Adrenal gland (tissue), 12 donors: ENCODE data around the gene PCCB. TPM values are rescaled to one million over a fixed set of nuclear protein-coding genes. Genes with fewer than 3 reads are reported as not detected.

ENCODE experiments used
- DNase-seq, 7 donors: peaks; one replicate each; pipeline ENCODE4 v3.0.0-alpha.2; 2019 to 2020
- H3K27ac ChIP-seq, 5 donors: fragments of 200-600 bp; sonication (generic) in 4 of 5; 1 replicate in 3 of 5; 2 replicates in 2 of 5; pipeline versions ENCODE4 v1.5.1 to v1.8.0; 2016 to 2020; ENCODE audit warnings: mild to moderate bottlenecking in 1 of 5
- H3K27me3 ChIP-seq: fragments of 200-600 bp; 2 replicates; pipeline ENCODE4 v1.8.0; 2021
- H3K36me3 ChIP-seq, 2 donors: fragments of 200-600 bp; replicated peaks in 1 of 2; 1 replicate in 1 of 2; 2 replicates in 1 of 2; pipeline versions ENCODE4 v1.5.1 to v1.8.0; 2018 to 2022
- H3K4me1 ChIP-seq, 2 donors: fragments of 200-600 bp; replicated peaks in 1 of 2; 1 replicate in 1 of 2; 2 replicates in 1 of 2; pipeline versions ENCODE4 v1.5.1 to v1.8.0; 2018 to 2021
- H3K4me3 ChIP-seq, 4 donors: fragments of 200-600 bp; sonication (generic) in 3 of 4; one replicate each; pipeline ENCODE4 v1.5.1; 2016 to 2018
- H3K9me3 ChIP-seq, 3 donors: fragments of 200-600 bp; sonication (generic) in 1 of 3; replicated peaks in 1 of 3; 1 replicate in 2 of 3; 2 replicates in 1 of 3; pipeline versions ENCODE4 v1.5.1 to v1.8.0; 2016 to 2021
- POLR2A ChIP-seq, 2 donors: fragments of 450-650 bp; IDR thresholded peaks; one replicate each; pipeline ENCODE4 v1.6.1; 2017; ENCODE audit warnings: antibody characterized with exemption in 2 of 2, mild to moderate bottlenecking in 2 of 2, moderate library complexity in 1 of 2
- whole genome bisulfite sequencing, 4 donors: extraction: QIAGEN DNeasy Blood & Tissue Kit in 2 of 4; methylation state at CpG; one replicate each; pipeline versions ENCODE4 v1.1.5 to v1.1.7; 2013 to 2017; 5-methylcytosine and 5-hydroxymethylcytosine counted together
- intact Hi-C, 2 donors: fragments of 100-400 bp; cut with DNase I; formaldehyde crosslinking; loops; one replicate each; pipeline versions ENCODE4 v1.14.1 to v1.15.0; 2022 to 2023
- polyA plus RNA-seq, 3 donors: library from polyadenylated mRNA; stranded (reverse); fragments of 200-250 nt in 2 of 3; fragments of 350-450 nt in 1 of 3; fragmentation: Illumina TruSeq in 1 of 3; extraction: RNeasy Lipid Tissue Mini Kit (QIAGEN cat#74804) in 1 of 3; gene quantifications; one replicate each; pipeline ENCODE4 v1.2.3, GENCODE V29; 2013 to 2014
- total RNA-seq, 9 donors: library from RNA; depleted of rRNA in 4 of 9; stranded (reverse); fragments of >200 nt in 4 of 9; fragments of 120-200 nt in 1 of 9; fragmentation: NEBNext Ultra II Directional in 1 of 9; extraction: Animal tissue kit (Norgen Biotek cat#: 25700) in 1 of 9; gene quantifications; one replicate each; pipeline versions ENCODE4 v1.1.0 to v1.2.4, GENCODE V29; 2013 to 2023
- TF ChIP-seq, protein P1 (sequence below), 6 experiments: fragments of 450-650 bp in 4 of 6; fragments of 200-600 bp in 2 of 6; sonication (generic) in 1 of 6; IDR thresholded peaks; 1 replicate in 5 of 6; 2 replicates in 1 of 6; pipeline versions ENCODE4 v1.5.1 to v1.8.0; 2016 to 2021; ENCODE audit warnings: antibody characterized with exemption in 6 of 6, mild to moderate bottlenecking in 2 of 6, moderate library complexity in 1 of 6
- donor health status: healthy with polysubstance abuse.
- donor health status: Bipolar disorder and iron deficiency.
- donor health status: DM: yes; HTN: yes; CAD: no.
- donor health status: DM: no; HTN: no; CAD: no.
- donor health status: DM: no; HTN: no; CAD: no.
- donor health status: DM: yes; HTN: yes; CAD: no.

PCCB gene
- total and polyA plus RNA-seq, 12 donors: 24.6 to 247 (median 137) TPM

GRCh38 chr3:136279092-136279491 lies 29.0 kb downstream of the PCCB start:
- TF ChIP-seq, protein P1, sequence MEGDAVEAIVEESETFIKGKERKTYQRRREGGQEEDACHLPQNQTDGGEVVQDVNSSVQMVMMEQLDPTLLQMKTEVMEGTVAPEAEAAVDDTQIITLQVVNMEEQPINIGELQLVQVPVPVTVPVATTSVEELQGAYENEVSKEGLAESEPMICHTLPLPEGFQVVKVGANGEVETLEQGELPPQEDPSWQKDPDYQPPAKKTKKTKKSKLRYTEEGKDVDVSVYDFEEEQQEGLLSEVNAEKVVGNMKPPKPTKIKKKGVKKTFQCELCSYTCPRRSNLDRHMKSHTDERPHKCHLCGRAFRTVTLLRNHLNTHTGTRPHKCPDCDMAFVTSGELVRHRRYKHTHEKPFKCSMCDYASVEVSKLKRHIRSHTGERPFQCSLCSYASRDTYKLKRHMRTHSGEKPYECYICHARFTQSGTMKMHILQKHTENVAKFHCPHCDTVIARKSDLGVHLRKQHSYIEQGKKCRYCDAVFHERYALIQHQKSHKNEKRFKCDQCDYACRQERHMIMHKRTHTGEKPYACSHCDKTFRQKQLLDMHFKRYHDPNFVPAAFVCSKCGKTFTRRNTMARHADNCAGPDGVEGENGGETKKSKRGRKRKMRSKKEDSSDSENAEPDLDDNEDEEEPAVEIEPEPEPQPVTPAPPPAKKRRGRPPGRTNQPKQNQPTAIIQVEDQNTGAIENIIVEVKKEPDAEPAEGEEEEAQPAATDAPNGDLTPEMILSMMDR (IDR thresholded peaks at IDR 0.05): no peak
- TF ChIP-seq POLR2A (IDR thresholded peaks at IDR 0.05): no peak
- Histone ChIP-seq H3K27me3 (no peaks in the 10 kb centered on the region), H3K27ac (no peak overlapping the region), H3K4me3 (no peak overlapping the region), H3K4me1 (peaks cover 0 to 12% of the 10 kb centered on the region in 2 donors), H3K9me3 (peaks cover 0 to 11% (median 0%) of the 10 kb centered on the region in 3 donors), H3K36me3 (no peaks in the 10 kb centered on the region)
- no peak for DNase-seq
- intact Hi-C loops: no loop called here

DNA sequence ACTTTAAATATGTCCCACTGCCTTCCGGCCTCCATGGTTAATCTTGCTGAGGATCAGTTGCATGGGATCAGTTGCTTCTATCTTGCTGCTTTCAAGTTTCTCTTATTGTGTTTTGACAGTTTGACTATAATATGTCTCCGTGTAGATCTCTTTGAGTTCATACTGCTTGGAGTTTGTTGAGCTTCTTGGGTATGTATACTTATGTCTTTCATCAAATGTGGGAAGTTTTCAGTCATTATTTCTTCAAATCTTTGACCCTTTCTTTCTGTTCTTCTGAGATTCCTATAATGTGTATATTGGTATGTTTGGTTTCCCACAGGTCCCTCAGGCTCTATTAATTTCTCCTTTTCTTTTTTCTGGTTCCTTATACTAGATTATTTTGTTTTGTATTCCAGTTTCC lies 30.8 kb downstream of the PCCB start:
- TF ChIP-seq POLR2A (IDR thresholded peaks at IDR 0.05): no peak
- TF ChIP-seq, protein P1 (IDR thresholded peaks at IDR 0.05): no peak
- DNase-seq: no peak
- no peaks in the 10 kb centered on the region for H3K27me3 ChIP-seq
- H3K27ac ChIP-seq: no peak overlapping the region
- WGBS, 4 donors: 98 to 100% (median 99%) methylated on average over 2 of the region's 2 CpGs
- no peak overlapping the region for H3K4me3 ChIP-seq
- peaks cover 0 to 11% (median 0%) of the 10 kb centered on the region in 3 donors for H3K9me3 ChIP-seq
- H3K4me1 ChIP-seq: peaks cover 0 to 12% of the 10 kb centered on the region in 2 donors
- intact Hi-C loops: no loop called here
- peaks cover 0 to 2% of the 10 kb centered on the region in 2 donors for H3K36me3 ChIP-seq

DNA sequence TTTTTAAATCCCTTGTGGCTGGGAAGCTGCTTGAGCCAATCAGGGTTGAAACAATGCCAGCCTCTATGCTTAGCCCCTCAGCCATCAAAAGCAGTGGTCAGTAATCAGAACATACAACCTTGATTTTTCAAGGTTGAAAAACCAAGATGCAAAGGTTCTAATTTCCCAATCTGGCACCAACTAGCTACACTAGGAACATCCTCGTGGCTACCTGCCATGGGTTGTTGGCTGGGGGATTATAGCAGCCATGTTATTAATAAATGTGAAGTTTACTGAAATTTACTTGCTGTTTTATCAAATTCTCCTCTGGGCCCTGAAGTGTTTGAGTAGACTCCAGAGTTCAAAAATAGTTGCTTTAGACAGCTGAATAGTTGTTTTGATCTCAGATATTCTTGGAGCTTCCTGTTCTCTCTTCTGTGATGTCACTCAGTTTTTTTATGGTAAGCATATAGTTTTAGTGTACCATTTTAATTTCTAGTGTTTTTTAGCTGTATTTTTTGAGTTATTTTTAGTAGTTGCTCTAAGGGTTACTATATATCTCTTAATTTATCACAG lies 31.9 kb downstream of the PCCB start:
- peaks cover 0 to 12% of the 10 kb centered on the region in 2 donors for H3K4me1 ChIP-seq
- H3K27me3 ChIP-seq: no peaks in the 10 kb centered on the region
- H3K36me3 ChIP-seq: peaks cover 0 to 9% of the 10 kb centered on the region in 2 donors
- H3K9me3 ChIP-seq: peaks cover 0 to 11% (median 0%) of the 10 kb centered on the region in 3 donors
- intact Hi-C loops: no loop called here
- H3K4me3 ChIP-seq: no peak overlapping the region
- DNase-seq: no peak
- H3K27ac ChIP-seq: no peak overlapping the region
- 37 to 70% (median 53%) methylated on average over 1 of the region's 1 CpG for WGBS, 4 donors
- TF ChIP-seq, protein P1 (IDR thresholded peaks at IDR 0.05): no peak
- TF ChIP-seq POLR2A (IDR thresholded peaks at IDR 0.05): no peak

DNA sequence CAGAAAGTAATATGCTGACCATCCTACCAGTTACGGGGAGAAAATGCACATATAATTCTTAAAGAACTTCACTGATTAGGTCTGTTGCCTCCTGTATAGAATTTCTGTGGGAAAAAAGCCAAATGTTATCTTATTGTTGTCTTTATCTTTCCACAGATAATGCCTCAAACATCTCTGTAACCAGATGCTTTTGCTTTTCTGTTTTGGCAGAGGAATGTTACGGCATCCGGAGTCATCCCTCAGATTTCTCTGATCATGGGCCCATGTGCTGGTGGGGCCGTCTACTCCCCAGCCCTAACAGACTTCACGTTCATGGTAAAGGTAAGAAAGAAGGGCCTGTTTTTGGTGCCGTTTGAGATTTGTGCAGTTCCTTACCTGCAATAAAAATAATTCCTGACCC lies 33.5 kb downstream of the PCCB start:
- 77 to 88% (median 84%) methylated on average over 6 of the region's 6 CpGs for WGBS, 4 donors
- intact Hi-C loops: no loop called here
- Histone ChIP-seq H3K36me3 (peaks cover 0 to 9% of the 10 kb centered on the region in 2 donors), H3K9me3 (peaks cover 0 to 11% (median 0%) of the 10 kb centered on the region in 3 donors), H3K27me3 (no peaks in the 10 kb centered on the region), H3K27ac (no peak overlapping the region), H3K4me1 (peaks cover 0 to 12% of the 10 kb centered on the region in 2 donors), H3K4me3 (no peak overlapping the region)
- TF ChIP-seq, protein P1 (IDR thresholded peaks at IDR 0.05): no peak
- TF ChIP-seq POLR2A (IDR thresholded peaks at IDR 0.05): no peak
- DNase-seq: no peak
